ENCODE results near the gene AUTS2. TPM values are rescaled to one million over a fixed set of nuclear protein-coding genes. Genes with fewer than 3 reads are reported as not detected.
A peak's percentile ranks its signal among the peaks of the same experiment; 100 is the strongest.

AUTS2 gene
- total and polyA plus RNA-seq, 2 donors (not counting 1 experiment from before 2014, with no cell fraction given), result 0.60 to 9.1 TPM

GRCh38 chr7:70137126-70137525 lies 538.9 kb downstream of the AUTS2 start:
- Histone ChIP-seq H3K9me3 (ENCODE audit: control insufficient read depth, insufficient read depth, low read depth, low read length) (no peaks in the 10 kb centered on the region), H3K36me3 (ENCODE audit: control insufficient read depth, insufficient read depth, low read length) (no peaks in the 10 kb centered on the region), H3K27ac (ENCODE audit: insufficient read depth, low read length) (no peak overlapping the region), H2AFZ (ENCODE audit: low read length) (no peak overlapping the region), H3K27me3 (ENCODE audit: control insufficient read depth, insufficient read depth, low read length) (no peaks in the 10 kb centered on the region), H3K79me2 (ENCODE audit: control insufficient read depth, insufficient read depth, low read length) (no peaks in the 10 kb centered on the region), H3K9ac (ENCODE audit: insufficient read depth, low read length) (no peak overlapping the region), H4K20me1 (ENCODE audit: control insufficient read depth, extremely low read depth, insufficient read depth, low read length) (no peaks in the 10 kb centered on the region), H3K4me2 (ENCODE audit: extremely low read depth, insufficient read depth, low read length) (no peak overlapping the region), H3K4me3 (replicated peaks in 1 of 4; ENCODE audit: control extremely low read depth in 1 of 4, insufficient read depth in 1 of 4, low read depth in 3 of 4, low read length in 4 of 4) (no peak overlapping the region), H3K4me1 (ENCODE audit: control insufficient read depth, extremely low read depth, insufficient read depth, low read length) (no peaks in the 10 kb centered on the region)
- TF ChIP-seq CTCF (conservative IDR thresholded peaks at IDR 0.05 in 1 of 2, IDR thresholded peaks at IDR 0.05 in 1 of 2; ENCODE audit: low read depth in 1 of 2, low read length in 2 of 2) (no peak), EZH2 (IDR thresholded peaks at IDR 0.05; ENCODE audit: low read length, missing control alignments) (no peak)
- DNase-seq (ENCODE audit: low read depth in 2 of 2), result no peak

GRCh38 chr7:70142247-70142932 lies 544.1 kb downstream of the AUTS2 start:
- no peak overlapping the region for H3K4me2 ChIP-seq (ENCODE audit: extremely low read depth, insufficient read depth, low read length)
- no peak overlapping the region for H3K27ac ChIP-seq (ENCODE audit: insufficient read depth, low read length)
- no peak overlapping the region for H3K4me3 ChIP-seq (replicated peaks in 1 of 4; ENCODE audit: control extremely low read depth in 1 of 4, insufficient read depth in 1 of 4, low read depth in 3 of 4, low read length in 4 of 4)
- no peaks in the 10 kb centered on the region for H3K4me1 ChIP-seq (ENCODE audit: control insufficient read depth, extremely low read depth, insufficient read depth, low read length)
- H3K9me3 ChIP-seq (ENCODE audit: control insufficient read depth, insufficient read depth, low read depth, low read length), result no peaks in the 10 kb centered on the region
- no peak for DNase-seq (ENCODE audit: low read depth in 2 of 2)
- H3K79me2 ChIP-seq (ENCODE audit: control insufficient read depth, insufficient read depth, low read length), result no peaks in the 10 kb centered on the region
- H3K27me3 ChIP-seq (ENCODE audit: control insufficient read depth, insufficient read depth, low read length), result no peaks in the 10 kb centered on the region
- H3K9ac ChIP-seq (ENCODE audit: insufficient read depth, low read length), result no peak overlapping the region
- H4K20me1 ChIP-seq (ENCODE audit: control insufficient read depth, extremely low read depth, insufficient read depth, low read length), result no peaks in the 10 kb centered on the region
- H3K36me3 ChIP-seq (ENCODE audit: control insufficient read depth, insufficient read depth, low read length), result no peaks in the 10 kb centered on the region
- no peak overlapping the region for H2AFZ ChIP-seq (ENCODE audit: low read length)
- no peak for TF ChIP-seq EZH2 (IDR thresholded peaks at IDR 0.05; ENCODE audit: low read length, missing control alignments)
- no peak for TF ChIP-seq CTCF (conservative IDR thresholded peaks at IDR 0.05 in 1 of 2, IDR thresholded peaks at IDR 0.05 in 1 of 2; ENCODE audit: low read depth in 1 of 2, low read length in 2 of 2)

GRCh38 chr7:70143075-70144044 lies 545.1 kb downstream of the AUTS2 start:
- no peak overlapping the region for H3K9ac ChIP-seq (ENCODE audit: insufficient read depth, low read length)
- no peaks in the 10 kb centered on the region for H3K9me3 ChIP-seq (ENCODE audit: control insufficient read depth, insufficient read depth, low read depth, low read length)
- H3K27me3 ChIP-seq (ENCODE audit: control insufficient read depth, insufficient read depth, low read length), result no peaks in the 10 kb centered on the region
- H3K4me2 ChIP-seq (ENCODE audit: extremely low read depth, insufficient read depth, low read length), result no peak overlapping the region
- no peaks in the 10 kb centered on the region for H3K36me3 ChIP-seq (ENCODE audit: control insufficient read depth, insufficient read depth, low read length)
- H3K4me3 ChIP-seq (replicated peaks in 1 of 4; ENCODE audit: control extremely low read depth in 1 of 4, insufficient read depth in 1 of 4, low read depth in 3 of 4, low read length in 4 of 4), result no peak overlapping the region
- TF ChIP-seq EZH2 (IDR thresholded peaks at IDR 0.05; ENCODE audit: low read length, missing control alignments) (no peak), CTCF (conservative IDR thresholded peaks at IDR 0.05 in 1 of 2, IDR thresholded peaks at IDR 0.05 in 1 of 2; ENCODE audit: low read depth in 1 of 2, low read length in 2 of 2) (no peak)
- H3K79me2 ChIP-seq (ENCODE audit: control insufficient read depth, insufficient read depth, low read length), result no peaks in the 10 kb centered on the region
- no peak overlapping the region for H3K27ac ChIP-seq (ENCODE audit: insufficient read depth, low read length)
- no peak overlapping the region for H2AFZ ChIP-seq (ENCODE audit: low read length)
- no peaks in the 10 kb centered on the region for H4K20me1 ChIP-seq (ENCODE audit: control insufficient read depth, extremely low read depth, insufficient read depth, low read length)
- no peaks in the 10 kb centered on the region for H3K4me1 ChIP-seq (ENCODE audit: control insufficient read depth, extremely low read depth, insufficient read depth, low read length)
- peak; percentile 37 to 77 for DNase-seq (ENCODE audit: low read depth in 2 of 2)
